Endothelial cell (in vitro differentiated cells): ENCODE data around the gene BMP5. TPM values are rescaled to one million over a fixed set of nuclear protein-coding genes. Genes with fewer than 3 reads are reported as not detected.

Source experiments
- DNase-seq: peaks from one replicate; pipeline ENCODE4 v3.0.0; 2021; ENCODE audit warnings: low spot score
- H3K27ac Mint-ChIP-seq: one replicate; pipeline ENCODE4 v1.8.0; 2021; ENCODE audit warnings: mixed read lengths, inconsistent platforms; ENCODE audit not compliant: unreplicated experiment
- H3K27me3 Mint-ChIP-seq: one replicate; pipeline ENCODE4 v1.8.0; 2021; ENCODE audit warnings: mild to moderate bottlenecking, moderate library complexity, mixed read lengths, inconsistent platforms; ENCODE audit not compliant: unreplicated experiment
- H3K36me3 Mint-ChIP-seq: one replicate; pipeline ENCODE4 v1.8.0; 2021; ENCODE audit warnings: mild to moderate bottlenecking, low read depth, mixed read lengths, inconsistent platforms; ENCODE audit not compliant: unreplicated experiment
- H3K4me1 Mint-ChIP-seq: one replicate; pipeline ENCODE4 v1.8.0; 2021; ENCODE audit warnings: mild to moderate bottlenecking, mixed read lengths, inconsistent platforms; ENCODE audit not compliant: unreplicated experiment
- H3K4me3 Mint-ChIP-seq: one replicate; pipeline ENCODE4 v1.8.0; 2021; ENCODE audit warnings: mild to moderate bottlenecking, mixed read lengths, inconsistent platforms; ENCODE audit not compliant: unreplicated experiment
- H3K9me3 Mint-ChIP-seq: one replicate; pipeline ENCODE4 v1.8.0; 2021; ENCODE audit warnings: mixed read lengths, inconsistent platforms; ENCODE audit not compliant: unreplicated experiment
- total RNA-seq: library from RNA; stranded (reverse); fragmentation: NEBNext Ultra II Directional; extraction: Animal tissue kit (Norgen Biotek cat#: 25700); gene quantifications from one replicate; pipeline ENCODE4 v1.2.1, GENCODE V29; 2021; ENCODE audit not compliant: unreplicated experiment
- TF ChIP-seq, protein P1 (sequence below): fragments of 200-600 bp; sonication (generic); IDR thresholded peaks from one replicate; pipeline ENCODE4 v1.5.0; 2021; ENCODE audit warnings: antibody characterized with exemption; ENCODE audit not compliant: unreplicated experiment

The BMP5 gene
- total RNA-seq, 1 donor from 2014 or later = 0.18 TPM

DNA sequence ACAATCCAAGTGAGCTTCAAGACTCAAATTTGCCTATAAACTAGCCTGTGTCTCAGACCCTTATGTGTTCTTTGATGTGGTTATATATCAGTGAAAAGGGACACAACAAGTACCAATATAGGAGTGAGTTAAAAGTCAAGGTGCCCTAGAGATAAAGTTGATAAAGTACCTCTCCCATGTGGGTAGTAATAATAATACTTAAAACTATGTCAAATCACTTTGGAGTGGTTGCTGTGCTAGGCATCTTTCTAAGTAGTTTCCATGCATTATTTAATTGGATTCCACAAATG lies 100.4 kb downstream of the BMP5 start:
- H3K4me3 Mint-ChIP-seq = no peak overlapping the region
- no peak for DNase-seq
- no peaks in the 10 kb centered on the region for H3K9me3 Mint-ChIP-seq
- H3K36me3 Mint-ChIP-seq = no peaks in the 10 kb centered on the region
- H3K4me1 Mint-ChIP-seq = no peaks in the 10 kb centered on the region
- no peak overlapping the region for H3K27ac Mint-ChIP-seq
- TF ChIP-seq, protein P1, sequence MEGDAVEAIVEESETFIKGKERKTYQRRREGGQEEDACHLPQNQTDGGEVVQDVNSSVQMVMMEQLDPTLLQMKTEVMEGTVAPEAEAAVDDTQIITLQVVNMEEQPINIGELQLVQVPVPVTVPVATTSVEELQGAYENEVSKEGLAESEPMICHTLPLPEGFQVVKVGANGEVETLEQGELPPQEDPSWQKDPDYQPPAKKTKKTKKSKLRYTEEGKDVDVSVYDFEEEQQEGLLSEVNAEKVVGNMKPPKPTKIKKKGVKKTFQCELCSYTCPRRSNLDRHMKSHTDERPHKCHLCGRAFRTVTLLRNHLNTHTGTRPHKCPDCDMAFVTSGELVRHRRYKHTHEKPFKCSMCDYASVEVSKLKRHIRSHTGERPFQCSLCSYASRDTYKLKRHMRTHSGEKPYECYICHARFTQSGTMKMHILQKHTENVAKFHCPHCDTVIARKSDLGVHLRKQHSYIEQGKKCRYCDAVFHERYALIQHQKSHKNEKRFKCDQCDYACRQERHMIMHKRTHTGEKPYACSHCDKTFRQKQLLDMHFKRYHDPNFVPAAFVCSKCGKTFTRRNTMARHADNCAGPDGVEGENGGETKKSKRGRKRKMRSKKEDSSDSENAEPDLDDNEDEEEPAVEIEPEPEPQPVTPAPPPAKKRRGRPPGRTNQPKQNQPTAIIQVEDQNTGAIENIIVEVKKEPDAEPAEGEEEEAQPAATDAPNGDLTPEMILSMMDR = no peak
- peaks cover 2% of the 10 kb centered on the region for H3K27me3 Mint-ChIP-seq

DNA sequence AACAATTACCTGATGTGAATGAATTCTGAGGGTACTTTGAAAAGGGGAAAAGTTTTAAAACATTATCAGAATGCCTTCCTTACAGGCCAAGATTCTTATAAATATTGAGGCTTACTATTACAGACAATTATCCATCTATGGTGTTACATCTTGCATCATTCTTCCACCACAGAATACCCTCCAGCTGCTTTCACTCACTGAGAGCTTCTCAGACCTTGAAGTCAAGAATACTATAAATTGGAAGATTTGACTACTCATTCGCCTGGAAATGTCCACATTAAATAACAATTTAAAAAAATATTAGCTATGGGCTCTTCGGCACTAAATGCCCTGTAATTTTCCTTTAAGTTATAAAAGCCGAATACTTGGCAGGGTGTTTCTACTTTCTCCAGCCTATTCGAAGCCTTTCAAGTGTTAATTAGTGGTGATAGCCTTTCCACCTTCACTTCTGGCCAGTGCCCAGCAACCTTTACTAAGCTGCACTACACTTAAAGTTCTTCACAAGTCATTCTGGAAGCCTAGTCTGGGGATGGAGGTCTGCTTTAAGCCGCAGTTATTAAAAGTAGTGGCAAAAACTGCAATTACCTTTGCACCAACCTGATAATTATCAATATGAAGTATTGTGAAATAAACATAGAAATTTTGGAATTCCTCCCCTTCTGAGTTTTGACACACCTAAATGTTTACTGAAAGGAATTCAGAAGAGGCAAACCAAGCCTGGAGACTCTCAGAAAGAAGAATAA lies 100.9 kb downstream of the BMP5 start:
- H3K27me3 Mint-ChIP-seq = peaks cover 2% of the 10 kb centered on the region
- DNase-seq = no peak
- H3K27ac Mint-ChIP-seq = no peak overlapping the region
- no peaks in the 10 kb centered on the region for H3K36me3 Mint-ChIP-seq
- TF ChIP-seq, protein P1 = no peak
- H3K4me1 Mint-ChIP-seq = no peaks in the 10 kb centered on the region
- H3K4me3 Mint-ChIP-seq = no peak overlapping the region
- H3K9me3 Mint-ChIP-seq = no peaks in the 10 kb centered on the region

DNA sequence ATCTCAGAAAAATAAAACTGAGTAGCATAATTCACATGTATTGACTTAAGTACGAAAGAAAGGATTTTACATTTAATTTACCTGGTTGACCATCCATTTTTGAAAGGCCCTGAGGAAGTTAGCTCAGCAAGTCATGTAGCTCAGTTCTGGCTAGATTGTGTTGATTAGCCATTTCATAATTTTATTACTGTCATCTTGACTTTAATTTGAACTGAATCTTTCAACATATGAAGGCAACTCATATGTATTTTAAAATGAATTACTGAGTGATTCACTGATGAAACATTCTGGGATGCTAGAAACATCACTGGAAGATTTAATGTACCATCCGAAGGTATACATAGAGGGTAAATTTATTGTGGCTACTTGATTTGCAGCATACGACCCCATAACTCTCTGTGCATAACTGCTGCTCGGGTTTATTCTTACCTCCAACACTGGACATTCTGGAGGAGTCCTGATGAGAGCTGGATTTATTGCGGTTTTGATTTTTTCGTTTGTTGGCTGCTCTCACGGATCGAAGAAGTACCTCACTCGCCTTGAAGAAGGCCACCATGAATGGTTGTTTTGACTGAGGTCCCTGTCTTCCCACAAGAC lies 101.7 kb downstream of the BMP5 start:
- H3K27me3 Mint-ChIP-seq = peaks cover 2% of the 10 kb centered on the region
- no peak for DNase-seq
- TF ChIP-seq, protein P1 = no peak
- H3K9me3 Mint-ChIP-seq = no peaks in the 10 kb centered on the region
- no peaks in the 10 kb centered on the region for H3K4me1 Mint-ChIP-seq
- no peak overlapping the region for H3K4me3 Mint-ChIP-seq
- H3K36me3 Mint-ChIP-seq = no peaks in the 10 kb centered on the region
- no peak overlapping the region for H3K27ac Mint-ChIP-seq

DNA sequence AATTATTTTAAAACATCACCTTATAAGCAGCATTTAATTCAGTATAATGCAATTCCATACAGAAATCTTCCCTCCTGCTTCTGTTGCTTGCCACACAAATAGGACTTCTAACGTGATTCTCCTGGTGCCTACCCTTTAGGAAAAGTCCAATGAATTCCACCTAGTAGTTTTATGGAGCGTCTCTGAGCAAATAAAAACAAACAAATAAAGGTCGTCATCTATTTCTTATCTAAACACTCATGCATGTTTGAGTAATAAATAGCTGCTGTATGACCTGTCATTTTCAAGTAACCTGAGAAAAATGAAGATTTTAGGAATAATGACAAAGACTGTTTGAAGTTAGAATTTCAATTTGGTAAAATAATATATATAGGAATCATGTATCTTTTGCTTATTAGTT lies 102.7 kb downstream of the BMP5 start:
- Mint-ChIP-seq H3K4me1 (no peaks in the 10 kb centered on the region), H3K4me3 (no peak overlapping the region), H3K27ac (no peak overlapping the region), H3K27me3 (no peaks in the 10 kb centered on the region), H3K36me3 (no peaks in the 10 kb centered on the region), H3K9me3 (no peaks in the 10 kb centered on the region)
- TF ChIP-seq, protein P1 = no peak
- no peak for DNase-seq

DNA sequence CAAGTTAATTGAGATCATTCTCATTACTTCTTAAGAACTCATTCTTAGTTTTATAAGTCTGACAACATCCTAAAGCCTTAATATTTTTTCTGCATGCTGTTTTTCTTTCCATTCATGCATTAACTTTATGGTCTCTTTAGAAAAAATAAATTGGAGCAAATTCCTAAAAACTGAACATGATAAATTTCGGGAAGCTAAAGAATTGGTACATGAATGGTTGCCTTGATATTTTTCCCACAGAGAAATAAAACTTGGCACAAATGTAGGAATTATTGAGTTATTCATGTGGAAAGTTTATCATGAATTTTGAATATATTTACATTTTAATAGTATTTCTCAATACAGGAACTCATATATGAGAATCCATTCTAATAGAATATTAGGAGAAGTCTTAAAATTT lies 115.9 kb downstream of the BMP5 start:
- no peaks in the 10 kb centered on the region for H3K4me1 Mint-ChIP-seq
- no peaks in the 10 kb centered on the region for H3K27me3 Mint-ChIP-seq
- no peak overlapping the region for H3K4me3 Mint-ChIP-seq
- TF ChIP-seq, protein P1 = no peak
- no peak for DNase-seq
- H3K36me3 Mint-ChIP-seq = no peaks in the 10 kb centered on the region
- no peak overlapping the region for H3K27ac Mint-ChIP-seq
- H3K9me3 Mint-ChIP-seq = no peaks in the 10 kb centered on the region
